ENCODE data around the gene GLIPR2.
"Not testable (repeated sequence)": the region's sequence is repeated elsewhere in the genome, so short reads cannot be mapped to it uniquely, and the experiment has no call there.

Gene GLIPR2

DNA sequence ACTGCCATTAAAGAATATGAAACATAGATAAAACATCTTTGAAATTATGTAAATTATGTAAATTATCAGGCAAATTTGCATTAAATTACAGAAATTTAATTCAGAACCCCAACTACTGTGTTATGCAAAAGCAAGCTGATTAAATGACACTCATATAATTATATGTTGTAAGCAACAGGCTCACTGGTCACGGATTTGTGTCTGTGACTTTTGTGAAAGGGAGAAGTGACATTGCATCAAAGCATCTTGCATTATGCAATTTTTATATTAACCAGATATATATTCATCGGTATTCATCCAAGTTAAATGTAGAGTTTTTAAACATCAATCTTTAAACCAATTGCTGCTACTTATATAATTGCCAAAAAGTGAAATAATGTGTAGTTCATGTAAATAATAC lies 13.0 kb upstream of the GLIPR2 start:
- DNase-seq, result no peak

DNA sequence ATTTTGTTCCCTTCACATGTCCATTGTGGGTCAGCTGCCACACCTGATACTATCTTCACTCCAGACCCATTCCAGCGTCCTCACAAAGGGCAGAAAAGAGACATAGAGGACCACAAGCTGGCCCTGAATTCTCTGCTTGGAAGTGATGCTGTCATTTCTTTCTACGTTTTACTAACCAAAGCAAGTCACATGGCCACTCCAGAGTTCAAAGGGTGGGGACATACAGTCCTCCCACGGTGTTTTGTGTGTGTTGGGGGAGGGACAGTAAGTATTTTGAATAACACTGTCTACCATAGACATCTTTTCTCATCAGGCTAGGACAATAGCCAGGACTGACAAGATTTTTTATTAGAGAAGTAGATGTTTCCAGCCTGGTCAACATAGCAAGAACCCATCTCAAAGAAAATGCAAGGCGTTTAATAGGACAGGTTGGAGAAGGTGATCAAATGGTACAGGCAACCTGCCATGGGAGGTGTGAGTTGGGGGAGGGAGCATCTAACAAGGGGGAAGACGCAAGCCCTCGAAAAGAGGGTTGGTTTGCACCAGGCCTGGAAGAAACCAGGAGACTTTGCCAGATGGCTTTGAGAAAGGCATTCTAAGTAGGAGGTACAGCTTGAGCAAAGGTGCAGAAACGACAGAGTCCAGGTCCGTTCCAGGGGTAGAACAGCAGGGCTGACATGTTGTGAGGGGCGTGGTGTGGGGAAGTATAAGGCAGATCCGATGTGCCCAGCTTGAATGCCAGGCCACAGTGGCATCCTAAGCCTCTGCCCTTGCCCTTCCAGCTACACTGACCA lies 11.3 kb upstream of the GLIPR2 start:
- no peak for DNase-seq

DNA sequence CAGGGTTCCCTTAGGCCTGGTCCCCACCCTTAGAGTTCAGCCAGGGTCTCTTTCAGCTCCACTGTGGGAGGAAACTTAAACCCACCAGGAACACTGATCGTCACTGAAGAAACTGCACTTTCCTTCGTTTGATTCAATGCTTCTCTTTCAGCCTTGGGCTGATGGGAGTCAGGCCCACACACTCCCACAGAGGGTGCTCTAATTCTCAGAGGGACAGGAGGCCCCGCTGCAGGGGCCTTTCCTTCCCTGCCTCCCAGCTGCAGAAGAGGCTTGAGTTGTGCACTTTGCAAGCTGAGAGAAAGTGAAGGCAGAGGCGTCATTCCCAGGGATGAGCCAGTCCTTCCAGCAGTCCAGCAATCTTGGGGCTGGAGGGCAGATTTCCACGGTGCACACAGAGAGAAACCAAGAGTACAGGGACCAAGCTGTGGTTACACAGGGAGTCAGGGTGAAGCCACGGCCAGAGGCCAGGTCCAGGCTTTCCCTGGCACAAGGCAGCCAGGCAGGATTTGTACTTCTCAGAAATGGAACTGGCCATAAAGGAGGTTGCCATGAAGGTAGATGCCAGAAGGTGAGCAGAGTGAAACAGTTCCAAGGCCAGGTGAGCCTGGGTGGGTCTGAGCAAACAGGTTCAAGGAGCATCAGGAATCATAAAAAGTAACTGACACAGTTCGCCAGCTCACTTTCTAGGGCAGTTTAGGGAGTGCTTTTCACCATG lies 10.4 kb upstream of the GLIPR2 start:
- no peak for DNase-seq

DNA sequence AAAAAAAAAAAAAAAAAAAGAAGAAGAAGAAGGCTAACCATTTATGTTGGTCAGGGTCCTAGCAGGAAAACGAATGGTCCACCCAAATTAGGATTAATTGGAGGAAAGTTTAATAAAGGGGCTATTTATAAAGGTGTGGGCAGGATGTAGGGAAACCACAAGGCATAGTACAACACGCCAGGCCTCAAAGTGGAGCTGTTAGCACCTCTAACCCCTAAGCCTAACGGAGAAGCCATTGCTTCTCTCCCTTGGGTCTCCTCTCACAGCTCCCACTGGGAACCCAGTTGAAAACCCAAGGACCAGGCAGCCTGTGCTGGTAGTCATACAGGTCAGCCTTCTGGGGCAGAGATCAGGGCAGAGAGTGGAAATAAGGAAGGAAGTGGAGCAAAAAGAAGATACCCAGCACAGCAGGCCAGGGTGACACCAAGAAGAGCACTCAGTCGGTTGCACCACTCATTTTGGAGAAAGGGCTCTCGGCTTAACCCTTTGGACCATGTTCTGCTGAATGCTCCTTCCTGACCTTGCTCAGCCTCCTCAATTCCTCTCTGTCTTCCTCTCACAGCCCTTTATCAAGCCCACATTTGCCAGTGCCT lies 8.8 kb upstream of the GLIPR2 start:
- DNase-seq, result no peak

DNA sequence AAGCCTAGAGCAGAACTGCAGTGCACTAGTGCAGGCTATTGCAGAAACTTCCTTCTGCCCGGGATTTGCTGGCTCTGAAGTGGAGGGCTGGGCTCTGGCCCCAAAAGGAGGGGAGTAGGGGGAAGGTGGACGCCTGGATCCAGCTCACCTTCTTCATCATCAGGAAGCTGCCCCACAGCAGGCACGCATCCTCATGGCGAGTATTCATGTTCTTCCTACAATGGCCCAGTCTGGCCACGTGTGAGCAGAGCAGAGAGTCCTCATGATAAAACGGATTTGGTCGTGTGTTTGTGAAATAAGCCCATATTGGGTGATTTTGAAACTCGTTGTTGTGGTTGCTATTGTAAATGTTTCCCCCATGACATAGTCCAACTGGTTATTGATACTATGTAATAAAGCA lies 8.2 kb upstream of the GLIPR2 start:
- no peak for DNase-seq

DNA sequence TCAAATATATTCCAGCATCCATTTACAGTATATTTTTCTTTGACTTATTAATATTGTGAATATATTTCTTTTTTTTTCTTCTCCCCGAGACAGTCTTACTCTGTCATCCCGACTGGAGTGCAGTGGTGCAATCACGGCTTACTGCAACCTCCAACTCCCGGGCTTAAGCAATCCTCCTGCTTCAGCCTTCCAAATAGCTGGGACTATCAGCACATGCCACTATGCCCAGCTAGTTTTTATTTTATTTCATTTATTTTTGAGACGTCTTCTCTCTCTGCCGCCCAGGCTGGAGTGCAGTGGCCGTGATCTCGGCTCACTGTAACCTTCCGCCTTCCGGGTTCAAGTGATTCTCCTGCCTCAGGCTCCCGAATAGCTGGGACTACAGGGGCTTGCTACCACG lies 7.4 kb upstream of the GLIPR2 start:
- no peak for DNase-seq

DNA sequence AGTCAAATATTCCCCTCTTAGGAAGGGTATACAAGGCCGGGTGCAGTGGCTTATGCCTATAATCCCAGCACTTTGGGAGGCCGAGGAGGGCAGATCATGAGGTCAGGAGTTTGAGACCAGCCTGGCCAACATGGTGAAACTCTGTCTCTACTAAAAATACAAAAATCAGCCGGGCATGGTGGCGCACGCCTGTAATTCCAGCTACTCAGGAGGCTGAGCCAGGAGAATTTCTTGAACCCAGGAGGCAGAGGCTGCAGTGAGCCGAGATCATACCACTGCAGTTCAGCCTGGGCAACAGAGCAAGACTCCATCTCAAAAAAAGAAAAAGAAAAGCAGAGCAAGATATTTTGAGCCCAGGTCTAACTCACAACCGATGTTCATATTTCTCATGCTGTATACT lies 4.9 kb upstream of the GLIPR2 start:
- DNase-seq, result not testable (repeated sequence)

DNA sequence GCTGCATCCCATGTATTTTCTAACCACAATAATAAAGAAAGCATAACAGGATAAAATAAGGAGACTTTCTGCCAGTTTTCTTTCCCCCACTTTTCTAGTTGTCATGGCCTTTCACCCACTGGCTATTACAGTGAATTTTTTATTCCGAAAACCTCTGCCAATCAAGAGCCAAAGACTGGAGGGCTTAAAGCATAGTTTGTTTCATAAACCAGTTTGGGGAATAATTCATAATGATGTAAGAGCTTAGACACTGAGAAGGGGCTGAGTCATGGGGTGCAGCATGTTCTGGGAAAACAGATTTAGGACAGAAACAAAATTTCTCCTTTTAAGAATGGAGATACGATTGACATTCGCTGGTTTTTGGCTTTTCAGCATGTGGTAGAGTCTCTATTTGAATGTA lies 4.4 kb upstream of the GLIPR2 start:
- peak; percentile 75 for DNase-seq

DNA sequence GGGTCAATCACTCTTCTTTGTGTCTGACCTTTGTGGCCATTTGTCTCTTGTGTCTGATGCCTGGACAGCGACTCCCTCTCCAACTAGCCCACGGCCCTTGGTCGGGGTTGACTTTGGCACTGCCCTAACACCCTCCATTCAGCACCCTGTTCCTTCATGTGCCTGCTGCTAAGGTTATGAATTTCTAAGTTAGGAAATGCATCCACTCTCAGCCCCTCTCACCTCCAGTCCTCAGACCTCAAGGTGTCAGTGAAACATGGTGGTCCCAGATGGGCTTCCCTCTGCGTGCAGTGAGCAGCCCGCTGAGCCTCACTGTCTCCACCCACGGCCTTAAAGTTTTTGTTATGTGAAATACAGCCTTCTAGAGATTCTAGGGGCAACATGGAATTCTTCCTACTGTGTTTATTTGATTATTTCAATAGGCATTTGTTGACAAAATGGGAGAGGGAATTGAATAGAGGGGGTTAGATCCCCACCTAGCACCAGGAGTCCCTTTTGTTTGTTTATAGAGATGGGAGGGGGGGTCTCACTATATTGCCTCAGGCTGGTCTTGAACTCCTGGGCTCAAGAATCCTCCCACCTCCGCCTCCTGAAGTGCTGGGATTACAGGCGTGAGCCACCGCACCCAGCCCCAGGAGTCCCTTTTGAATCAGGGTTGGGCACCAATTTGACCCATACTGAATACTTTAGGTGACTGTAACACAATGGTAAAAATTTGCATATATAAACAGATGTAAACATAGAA lies 1.6 kb upstream of the GLIPR2 start:
- DNase-seq, result no peak

DNA sequence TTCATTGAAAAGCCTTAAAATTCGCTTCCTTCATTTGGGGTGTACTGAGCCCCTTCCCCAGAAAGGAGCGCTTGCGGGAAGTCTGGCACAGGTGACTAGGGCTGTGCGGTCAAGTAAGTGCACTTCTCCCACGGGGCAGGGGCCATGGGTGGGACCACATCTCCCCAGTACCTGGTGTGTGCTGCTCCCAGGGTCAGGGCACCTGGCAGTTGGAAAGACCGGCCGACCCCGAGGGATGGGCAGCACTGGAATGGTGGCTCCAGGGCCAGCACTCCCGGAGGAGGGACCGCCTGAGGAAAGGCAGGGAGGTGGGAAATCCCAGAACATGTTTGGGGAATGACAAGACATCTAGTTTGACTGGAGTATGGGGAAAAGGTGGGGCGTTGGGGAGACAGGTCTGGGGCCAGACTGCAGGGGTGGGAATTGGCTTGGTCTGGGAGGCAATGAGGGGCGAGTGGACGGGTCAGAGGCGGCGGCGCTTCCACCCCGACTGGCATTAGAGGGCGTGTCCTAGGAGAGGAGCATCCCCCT lies 727 bp upstream of the GLIPR2 start:
- no peak for DNase-seq

DNA sequence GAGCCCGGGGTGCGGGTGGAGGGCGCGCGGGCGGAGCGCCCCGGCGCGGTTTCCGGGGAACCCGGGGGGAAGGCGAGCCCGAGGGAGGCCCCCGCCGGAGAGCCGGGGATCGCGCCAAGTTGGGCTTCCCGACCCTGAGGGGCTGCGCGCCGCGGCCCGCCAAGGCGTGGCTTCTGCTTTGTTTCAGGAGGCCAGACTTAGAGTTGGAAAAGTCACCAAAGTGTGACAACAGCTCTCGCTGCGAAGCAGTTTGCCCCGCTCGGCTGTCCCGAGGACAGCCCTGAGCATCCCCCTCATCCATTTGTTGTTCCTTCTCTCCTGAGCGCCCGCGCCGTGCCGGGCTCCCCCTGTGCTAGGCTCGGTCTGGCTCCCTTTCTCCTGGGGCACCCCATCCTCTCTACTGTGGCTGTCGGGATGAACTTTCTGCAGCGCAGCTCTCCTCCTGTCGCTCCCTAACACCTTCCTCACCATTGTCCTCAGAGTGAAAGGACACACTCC lies 410 bp downstream of the GLIPR2 start:
- peak; percentile 17 for DNase-seq

DNA sequence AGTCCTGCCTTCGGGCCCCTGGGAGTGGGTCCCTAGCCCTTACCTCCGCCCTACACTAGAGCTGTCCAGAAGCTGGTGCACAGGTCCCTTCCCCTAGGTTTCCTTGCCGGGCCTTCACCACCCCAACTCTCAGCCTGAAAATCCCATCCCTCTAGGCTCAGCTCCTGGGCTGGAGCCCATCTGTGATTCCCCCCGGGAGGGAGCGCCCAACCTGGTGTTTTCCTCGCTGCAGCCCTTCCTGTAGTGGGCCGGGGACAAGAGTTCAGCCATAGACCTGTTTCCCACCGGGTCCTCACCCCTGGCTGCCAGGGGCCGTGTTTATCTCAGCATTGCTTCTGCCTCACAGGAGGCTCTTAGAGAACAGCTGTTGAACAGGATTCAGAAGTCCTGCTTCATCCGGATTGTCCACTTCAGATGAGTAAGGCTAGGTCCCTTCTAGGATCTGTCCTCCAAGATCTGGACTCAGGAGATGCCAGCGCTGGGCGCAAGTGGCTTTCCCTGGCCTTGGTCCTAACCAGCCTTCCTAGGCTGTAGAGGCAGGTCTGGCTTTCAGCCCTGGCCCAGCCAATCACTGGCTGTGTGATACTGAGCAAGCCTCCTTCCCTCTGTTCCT lies 965 bp downstream of the GLIPR2 start:
- DNase-seq, result peak; percentile 46

DNA sequence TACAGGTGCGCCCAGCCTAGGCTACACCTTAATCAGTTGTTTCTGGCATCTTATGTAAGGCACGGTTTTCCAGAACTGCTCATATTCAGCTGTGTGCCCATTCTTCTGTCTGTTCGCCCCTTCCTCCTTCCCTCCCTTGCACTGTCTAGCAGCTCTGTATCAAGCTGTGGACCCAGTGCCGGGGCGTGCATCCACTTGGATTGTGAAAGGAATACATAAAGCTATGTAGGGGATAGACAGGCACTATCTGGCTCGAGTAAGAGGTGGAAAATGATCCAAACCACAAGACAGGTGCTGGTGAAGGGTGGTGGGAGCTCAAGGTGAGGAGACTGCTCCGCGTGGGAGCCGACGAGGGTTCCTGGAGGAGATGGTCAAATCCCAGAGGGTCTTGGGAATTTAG lies 2.0 kb downstream of the GLIPR2 start:
- no peak for DNase-seq

DNA sequence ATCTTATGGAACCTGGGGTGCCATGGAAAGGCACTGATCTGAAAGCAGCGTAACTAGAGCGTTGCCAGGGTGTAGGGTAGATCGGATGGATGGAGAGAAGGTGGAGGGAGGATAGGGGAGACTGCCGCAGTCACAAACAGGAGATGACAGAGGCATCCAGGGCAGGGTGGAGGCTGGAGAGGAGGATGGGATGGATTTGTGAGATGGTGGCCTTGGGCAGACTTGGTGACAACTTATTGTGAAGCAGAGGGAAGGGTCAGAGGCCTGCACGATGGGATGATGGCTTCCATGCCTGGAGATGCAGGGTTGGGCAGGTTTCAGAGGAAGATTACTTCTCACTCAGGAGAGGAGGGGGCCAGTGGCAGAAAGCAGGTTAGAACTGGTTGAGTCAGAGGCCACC lies 2.4 kb downstream of the GLIPR2 start:
- DNase-seq, result no peak

DNA sequence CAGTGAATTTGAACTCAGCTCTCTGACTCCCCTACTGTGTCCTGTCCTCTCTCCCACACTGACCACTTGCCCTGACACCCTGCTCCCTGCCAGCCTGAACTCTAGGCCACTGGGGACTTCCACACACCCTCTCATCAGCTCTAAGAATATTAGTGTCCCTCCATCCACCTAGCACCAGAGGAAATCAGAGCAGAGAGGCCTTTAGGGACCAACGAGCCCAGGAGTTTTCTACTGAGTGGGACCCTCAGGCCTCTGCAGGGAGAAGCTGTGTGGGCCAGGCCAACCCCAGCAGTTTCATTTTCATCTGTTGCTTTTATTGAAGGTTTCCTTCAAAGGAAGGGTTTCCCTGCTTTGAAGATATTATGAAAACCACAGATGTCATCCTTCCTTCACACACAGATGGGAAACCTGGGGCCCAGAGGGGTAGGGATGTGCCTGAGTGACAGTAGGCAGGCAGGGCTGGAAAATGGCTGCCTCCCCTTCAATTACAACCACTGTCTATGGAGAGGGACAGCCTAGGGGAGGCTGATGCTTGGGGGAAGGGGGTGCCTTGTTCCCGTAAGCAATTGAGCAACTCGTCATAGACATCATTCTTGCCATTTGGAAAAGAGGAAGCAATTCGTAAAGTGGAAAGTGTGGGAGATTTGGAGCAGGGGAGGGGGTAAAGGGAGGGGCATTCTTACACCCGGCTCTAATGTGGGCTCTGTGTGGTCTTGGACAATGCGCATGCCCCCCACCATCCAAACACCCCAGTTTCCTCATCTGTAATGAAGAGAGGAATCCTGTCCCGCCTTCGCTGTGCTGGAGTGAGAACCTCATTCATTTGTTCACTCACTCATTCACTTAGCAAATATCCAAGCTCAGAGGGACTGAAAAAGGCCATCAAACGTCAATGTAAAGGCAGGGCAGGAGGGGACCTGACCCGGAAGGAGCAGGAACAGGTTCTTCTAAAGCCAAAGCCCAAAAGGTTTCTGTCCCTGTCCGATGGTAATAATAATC lies 3.9 kb downstream of the GLIPR2 start:
- no peak for DNase-seq

DNA sequence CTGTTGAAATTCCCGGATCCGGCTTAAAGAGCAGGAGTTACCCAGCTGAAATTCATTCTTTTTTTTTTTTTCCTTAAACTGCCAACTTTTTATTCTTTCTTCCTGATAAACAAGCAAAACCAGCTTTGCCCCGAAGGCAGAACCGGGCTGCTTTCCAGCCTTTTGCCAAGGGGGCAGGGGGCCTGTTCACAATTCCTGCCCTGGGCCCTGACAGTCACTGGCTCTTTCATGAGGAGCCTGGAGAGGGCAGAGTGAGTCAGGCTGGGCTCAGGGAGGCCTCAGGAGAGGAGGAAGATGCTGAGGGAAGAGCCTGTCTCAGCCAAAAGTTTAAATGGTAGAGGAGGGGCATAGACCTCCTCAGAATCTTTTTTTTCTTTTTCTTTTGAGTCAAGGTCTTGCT lies 4.8 kb downstream of the GLIPR2 start:
- peak; percentile 47 for DNase-seq

DNA sequence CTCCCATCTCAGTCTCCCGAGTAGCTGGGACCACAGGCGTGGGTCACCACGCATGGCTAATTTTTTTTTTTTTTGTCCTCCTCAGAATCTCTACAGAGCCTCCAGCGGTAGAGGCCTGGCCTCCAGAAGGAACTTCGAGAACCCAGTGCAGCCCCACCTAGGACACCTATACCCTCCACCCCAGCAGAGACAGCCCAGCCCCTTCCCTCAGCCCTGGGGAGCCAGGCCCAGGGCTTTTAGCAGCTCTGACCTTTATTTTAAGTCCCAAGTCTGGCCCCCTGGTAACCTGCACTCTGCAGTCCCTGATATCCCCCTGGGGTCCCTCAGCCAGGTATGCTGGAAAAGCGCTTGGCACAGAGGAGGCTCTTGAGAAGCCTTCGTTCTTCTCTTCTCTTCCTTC lies 5.2 kb downstream of the GLIPR2 start:
- DNase-seq, result no peak

DNA sequence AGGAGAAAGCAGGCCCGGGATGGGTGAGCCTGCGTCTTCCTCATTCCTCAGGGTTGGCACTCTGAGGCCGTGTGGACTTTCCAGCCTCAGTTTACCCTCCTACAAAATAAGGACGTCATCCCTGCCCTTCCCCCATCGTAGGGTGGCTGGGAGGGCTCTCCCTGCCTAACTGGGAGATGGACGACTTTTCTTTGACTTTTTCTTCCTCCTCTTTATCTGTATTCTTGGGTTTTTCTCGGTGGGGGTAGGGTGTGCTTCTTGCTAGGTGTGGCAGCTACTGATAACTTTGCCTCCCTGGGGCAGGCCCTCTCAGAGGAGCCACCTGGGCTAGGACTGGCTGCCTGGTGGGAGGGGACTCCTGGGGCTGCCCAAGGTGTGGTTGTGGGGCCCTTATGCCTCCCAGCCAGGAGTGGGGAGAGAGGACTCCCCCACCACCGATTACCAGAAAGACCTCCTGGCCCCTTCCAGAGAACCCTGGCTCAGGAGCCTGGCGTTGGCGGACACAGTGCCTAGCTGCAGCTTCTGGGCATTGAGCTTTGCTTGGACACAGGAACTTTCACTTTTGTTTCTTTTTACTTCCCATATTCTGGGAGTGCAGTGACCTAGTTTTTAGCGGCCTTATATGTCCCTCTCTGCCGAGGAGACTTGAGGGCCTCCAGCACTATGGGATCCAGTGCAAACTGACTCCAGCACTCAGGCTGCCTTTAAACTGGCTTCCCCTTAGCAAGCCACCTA lies 6.1 kb downstream of the GLIPR2 start:
- no peak for DNase-seq

DNA sequence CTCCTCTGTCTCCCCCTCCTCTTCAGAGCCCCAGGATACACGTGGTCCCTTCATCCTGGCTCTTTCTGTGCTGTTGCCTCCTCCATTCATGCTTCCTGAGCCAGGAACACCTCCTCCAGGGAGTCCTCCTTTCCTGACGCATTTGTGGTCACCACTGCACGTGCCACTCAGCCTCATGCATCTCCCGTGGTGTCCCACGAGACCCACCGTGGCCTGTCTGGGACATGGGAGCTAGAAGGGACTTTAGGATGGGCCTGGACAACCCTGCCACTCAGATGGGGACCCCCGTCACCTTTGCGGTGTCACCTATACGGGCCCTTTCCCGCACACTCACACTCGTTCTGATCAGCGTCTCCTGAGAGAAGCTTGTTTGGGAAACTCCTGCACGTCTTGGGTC lies 6.7 kb downstream of the GLIPR2 start:
- no peak for DNase-seq
